DMS 273 (cell line): Measurements from ENCODE around the gene MKNK2.
A peak's percentile ranks its signal among the peaks of the same experiment; 100 is the strongest.
"Not testable (repeated sequence)": the region's sequence is repeated elsewhere in the genome, so short reads cannot be mapped to it uniquely, and the experiment has no call there.

ENCODE experiments used
- DNase-seq: peaks from one replicate; lab custom pipeline; 2025; ENCODE audit not compliant: unreplicated experiment; lab: John Stamatoyannopoulos, UW

Gene MKNK2

DNA sequence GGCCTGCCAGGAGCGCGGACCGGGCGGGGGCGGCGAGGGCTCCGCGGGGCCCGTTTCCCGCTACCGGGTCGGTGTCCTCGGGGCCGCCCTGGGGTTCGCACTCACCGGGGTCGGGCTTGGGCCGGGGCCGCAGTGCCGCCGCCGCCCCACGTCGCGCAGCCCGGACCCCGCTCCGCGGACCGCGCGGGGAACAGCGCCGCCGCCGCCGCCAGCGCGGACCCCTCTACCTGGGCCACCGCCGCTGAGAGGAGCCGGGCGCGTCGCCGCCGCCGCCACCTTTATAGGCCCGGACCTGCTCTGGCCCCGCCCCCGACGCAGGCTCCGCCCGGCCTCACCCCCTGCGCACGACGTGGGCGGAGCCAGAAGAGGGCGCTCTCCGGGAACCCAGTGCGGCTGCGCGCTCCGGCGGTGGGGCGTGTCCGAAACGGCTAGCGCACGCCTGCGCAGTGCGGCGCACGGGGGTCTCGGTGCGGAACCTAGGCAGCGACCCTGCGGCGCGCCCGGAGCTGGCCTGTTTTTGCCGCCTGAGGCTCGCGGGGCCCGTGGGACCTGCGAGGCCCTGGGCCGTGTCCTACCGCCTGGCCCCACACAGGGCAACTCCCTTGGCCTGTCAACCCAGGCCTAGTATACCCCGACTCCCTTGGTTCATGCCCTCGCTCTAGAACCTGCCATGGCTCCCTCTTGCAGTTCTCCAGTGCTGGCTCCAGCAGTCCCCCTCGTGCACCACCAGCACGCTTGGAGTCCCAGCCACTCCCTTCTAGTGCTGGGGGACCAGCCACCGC, at the start of gene MKNK2:
TSS of gene MKNK2 (minus strand) at position 254 of the 782 bp plus-strand sequence. CDS start 393 bp downstream, outside the sequence.
- peak; percentile 95 for DNase-seq

DNA sequence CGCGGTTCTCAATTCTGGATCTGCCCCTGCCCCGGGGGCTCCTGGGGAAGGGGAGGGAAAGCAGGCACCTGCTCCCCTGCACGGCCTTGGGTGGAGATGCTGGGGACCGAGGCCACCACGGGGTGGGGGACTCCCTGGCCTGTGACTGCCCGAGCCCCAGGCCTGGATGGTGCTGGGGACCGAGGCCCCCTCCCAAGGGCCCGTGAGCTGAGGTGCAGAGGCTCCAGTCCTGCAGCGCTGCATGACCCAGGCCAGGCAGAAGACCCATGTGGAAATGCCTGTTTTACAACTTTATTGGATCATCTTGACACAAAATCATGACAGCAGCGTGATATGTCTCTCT, 49.6 kb upstream of the MKNK2 start:
- DNase-seq: no peak

DNA sequence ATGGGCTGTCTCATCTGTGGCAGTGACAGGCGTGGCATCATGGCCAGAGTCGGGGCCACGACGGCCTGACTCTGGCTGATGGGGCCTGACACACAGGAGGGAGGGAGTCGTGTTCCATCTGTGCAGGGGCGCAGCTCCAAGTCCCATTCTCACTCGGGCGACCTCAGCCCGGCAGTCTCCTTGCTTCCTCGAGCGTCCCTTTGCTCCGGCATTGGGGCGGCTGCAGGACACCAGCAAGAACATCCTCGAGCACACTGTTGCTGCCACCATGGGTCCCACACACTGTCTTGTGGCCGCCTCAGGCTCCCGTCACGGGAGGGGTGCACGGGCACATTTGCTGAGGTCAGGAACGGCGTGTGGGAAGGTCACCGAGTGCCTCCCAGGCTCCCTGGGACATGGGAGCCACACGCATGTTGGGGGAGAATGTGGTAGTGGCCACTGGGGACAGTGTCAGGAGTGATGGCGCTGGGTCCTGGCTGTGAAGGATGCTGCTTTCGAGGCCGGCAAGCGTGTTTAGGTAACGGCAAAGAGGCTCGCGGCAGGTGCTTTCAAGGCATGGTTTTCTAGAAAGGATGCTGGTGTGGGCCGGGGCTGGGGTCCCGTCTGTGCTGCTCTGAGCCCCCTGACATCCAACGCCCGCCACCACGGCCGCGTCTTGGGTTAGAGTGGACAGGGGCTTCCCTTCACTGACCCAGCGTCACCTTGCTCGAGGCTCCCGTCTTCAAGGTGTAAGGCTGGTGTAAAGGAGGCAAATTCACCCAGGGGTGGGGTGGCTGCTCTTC, 49.1 kb upstream of the MKNK2 start:
- DNase-seq: no peak

DNA sequence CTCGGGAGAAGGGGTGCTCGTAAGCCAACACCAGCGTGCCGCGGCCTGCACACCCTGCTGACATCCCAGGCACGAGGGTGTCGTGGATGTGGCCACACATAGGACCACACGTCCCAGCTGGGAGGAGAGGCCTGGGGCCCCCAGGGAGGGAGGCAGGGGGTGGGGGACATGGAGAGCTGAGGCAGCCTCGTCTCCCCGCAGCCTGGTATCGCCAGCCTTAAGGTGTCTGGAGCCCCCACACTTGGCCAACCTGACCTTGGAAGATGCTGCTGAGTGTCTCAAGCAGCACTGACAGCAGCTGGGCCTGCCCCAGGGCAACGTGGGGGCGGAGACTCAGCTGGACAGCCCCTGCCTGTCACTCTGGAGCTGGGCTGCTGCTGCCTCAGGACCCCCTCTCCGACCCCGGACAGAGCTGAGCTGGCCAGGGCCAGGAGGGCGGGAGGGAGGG, 48.0 kb upstream of the MKNK2 start:
- DNase-seq: no peak

DNA sequence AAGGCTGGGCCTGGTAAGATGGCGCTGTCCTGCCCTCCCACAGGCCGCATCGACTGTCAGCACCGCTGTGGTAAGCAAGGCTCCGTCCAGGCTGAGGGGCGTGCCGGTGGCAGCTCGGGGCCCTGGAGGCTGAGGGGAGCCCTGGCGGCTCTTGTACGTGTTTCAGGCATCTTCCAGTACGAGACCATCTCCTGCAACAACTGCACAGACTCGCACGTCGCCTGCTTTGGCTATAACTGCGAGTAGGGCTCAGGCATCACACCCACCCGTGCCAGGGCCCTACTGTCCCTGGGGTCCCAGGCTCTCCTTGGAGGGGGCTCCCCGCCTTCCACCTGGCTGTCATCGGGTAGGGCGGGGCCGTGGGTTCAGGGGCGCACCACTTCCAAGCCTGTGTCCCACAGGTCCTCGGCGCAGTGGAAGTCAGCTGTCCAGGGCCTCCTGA, 46.9 kb upstream of the MKNK2 start:
- peak; percentile 49 for DNase-seq

DNA sequence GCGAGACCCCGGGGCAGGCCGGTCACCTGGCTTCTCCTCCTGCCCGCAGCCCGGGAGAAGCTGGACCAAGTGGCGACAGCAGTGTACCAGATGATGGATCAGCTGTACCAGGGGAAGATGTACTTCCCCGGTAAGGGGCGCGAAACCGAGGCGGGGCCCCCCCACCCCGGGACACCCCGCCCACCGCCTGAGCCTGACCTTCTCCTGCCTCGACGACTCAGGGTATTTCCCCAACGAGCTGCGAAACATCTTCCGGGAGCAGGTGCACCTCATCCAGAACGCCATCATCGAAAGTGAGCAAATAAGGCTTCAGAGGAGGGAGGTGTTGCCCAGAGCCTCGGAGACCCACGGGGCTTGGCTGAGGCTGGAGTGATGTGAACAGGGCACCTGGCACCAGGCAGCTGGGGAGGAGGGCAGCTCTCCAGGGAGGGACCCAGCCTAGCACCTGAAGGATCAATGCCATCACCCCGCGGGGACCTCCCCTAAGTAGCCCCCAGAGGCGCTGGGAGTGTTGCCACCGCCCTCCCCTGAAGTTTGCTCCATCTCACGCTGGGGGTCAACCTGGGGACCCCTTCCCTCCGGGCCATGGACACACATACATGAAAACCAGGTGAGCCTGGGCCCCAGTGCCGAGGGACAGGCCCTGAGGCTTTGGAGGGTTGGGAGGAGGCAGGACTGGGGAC, 46.3 kb upstream of the MKNK2 start:
- DNase-seq: peak; percentile 58

DNA sequence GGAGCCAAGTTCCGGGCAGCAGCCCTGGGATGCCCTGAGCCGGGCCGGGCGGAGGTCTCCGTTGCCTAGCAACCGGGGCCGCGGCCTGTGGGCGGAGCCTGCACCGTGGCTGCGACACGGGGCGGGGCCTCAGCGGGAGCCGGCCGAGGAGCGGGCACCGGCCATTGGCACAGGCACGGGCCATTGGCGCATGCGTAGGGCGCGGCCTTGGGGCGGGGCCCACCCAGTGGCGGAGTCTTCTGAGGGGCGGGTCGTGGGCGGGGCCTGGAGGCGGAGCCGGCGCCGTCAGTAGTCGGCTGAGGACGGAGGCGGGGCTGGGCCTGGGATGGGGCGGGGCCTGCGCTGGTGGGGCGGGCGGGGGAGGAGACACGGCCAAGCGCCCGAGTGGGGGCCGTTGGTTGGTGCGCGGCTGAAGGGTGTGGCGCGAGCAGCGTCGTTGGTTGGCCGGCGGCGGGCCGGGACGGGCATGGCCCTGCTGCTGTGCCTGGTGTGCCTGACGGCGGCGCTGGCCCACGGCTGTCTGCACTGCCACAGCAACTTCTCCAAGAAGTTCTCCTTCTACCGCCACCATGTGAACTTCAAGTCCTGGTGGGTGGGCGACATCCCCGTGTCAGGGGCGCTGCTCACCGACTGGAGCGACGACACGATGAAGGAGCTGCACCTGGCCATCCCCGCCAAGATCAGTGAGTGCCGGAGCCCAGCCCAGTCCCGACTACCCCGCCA, 45.6 kb upstream of the MKNK2 start, which contains the start of gene IZUMO4:
TSS of gene IZUMO4 (plus strand) at position 436 of the 723 bp plus-strand sequence. CDS start at position 467, 31 bp downstream.
- DNase-seq: peak; percentile 99

DNA sequence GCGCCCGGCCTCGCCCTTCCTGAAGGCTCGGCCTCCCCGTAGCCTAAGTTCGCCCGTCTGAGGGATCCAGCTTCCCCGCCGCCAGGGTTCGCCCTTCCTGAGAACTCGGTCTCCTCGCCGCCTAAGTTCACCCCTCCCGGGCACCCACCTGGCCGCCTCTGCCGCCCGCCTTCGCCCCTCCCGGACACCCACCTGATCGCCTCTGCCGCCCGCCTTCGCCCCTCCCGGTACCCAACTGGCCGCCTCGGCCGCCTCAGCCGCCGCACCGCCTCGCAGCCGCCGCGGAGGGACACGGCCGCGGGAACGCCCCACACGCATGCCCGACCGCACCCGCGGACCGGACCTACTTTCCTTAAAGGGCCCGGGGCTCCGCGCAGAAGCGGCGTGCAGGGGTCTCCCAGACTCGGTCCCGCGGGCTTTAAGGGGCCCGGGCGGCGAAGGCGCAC, 45.0 kb upstream of the MKNK2 start, which contains the start of gene MOB3A:
TSS of gene MOB3A (minus strand) at position 293 of the 446 bp plus-strand sequence. CDS start 17,766 bp downstream, outside the sequence.
- peak; percentile 99 for DNase-seq

DNA sequence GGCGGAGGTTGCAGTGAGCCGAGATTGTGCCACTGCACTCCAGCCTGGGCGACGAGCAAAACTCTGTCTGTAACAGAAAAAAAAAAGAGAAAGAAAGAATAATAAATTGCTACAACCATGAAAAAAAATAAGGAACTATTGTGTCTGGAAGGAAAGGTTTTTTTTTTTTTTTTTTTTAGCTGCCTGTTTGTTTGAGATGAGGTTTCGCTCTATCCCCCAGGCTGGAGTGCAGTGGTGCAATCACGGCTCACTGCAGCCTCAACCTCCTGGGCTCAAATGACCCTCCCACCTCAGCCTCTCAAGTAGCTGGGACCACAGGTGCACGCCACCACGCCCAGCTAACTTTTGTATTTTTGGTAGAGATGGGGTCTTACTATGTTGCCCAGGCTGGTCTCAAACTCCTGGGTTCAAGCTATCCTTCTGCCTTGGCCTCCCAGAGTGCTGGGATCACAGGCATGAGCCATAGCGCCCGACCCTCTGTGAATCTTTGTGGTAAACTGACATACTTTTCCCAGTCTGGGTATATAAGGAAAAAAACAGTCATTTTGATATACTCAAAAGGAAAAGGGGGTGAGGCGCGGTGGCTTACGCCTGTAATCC, 41.0 kb upstream of the MKNK2 start:
- DNase-seq: not testable (repeated sequence)

DNA sequence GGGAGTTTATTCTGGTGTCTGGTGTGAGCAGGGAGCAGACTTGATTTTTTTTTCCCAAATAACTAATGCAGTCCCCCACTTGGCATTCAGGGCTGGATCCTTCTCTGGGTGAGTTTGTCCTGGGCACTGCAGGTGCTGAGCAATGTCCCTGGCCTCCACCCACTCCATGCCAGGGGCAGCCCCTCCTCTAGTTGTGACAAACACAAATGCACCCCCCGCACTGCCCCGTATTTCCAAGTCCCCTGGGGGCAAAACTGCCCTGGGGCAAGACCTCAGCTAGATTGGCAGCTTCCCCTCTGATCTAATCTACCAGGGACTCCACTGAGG, 38.6 kb upstream of the MKNK2 start:
- no peak for DNase-seq

DNA sequence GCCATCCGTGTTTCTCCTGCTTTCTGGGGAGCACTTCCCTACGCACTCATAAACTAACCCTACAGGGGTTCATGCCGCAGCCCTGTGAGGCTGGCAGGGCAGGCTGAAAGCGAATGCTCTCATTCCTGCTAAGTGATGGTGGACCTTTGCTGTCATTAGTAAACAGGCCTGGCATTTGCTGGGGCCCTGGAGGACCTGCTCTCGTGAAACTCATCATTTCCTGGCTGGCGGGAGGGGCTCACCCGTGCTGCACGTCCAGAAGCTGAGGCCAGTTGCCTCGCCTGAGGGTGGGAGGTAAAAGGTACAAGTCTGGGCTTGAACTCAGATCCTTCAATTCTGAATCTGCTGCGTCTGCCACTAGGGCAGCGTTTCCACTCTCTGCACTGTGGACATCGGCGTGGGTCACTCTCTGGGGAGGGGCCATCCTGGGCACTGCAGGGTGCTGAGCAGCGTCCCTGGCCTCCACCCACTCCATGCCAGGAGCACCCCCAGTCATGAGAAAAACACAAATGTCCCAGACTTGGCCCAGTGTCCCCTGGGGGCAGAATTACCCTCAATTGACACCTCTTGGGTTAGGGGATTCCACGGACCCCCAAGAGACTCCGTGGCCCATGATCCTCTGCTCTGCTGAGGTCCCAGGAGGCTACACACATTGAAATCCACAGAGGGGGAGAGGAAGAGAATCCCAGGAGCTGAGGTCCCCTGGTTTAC, 38.1 kb upstream of the MKNK2 start:
- no peak for DNase-seq

DNA sequence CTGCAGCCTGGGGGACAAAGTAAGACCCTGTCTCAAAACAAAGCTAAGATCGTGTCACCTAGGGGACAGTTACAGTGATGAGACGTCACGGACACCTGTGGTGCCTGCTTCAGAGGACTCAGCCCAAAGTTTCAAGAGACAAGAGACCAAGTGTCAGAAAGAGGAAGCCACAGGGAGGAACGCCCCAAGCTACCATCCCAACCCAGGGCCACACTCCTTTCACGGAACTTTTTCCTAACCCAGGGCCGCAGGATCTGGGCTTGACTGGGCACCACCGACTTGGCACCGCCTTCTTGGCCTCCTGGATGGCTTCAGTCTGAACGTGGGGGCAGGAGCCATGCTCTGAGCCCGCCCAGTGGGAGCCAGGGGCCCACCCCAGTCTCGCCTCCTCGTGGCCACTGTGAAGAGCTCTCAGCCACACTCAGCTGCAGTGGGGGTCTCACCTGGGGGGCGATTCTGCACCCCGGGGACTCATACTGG, 36.6 kb upstream of the MKNK2 start:
- no peak for DNase-seq

DNA sequence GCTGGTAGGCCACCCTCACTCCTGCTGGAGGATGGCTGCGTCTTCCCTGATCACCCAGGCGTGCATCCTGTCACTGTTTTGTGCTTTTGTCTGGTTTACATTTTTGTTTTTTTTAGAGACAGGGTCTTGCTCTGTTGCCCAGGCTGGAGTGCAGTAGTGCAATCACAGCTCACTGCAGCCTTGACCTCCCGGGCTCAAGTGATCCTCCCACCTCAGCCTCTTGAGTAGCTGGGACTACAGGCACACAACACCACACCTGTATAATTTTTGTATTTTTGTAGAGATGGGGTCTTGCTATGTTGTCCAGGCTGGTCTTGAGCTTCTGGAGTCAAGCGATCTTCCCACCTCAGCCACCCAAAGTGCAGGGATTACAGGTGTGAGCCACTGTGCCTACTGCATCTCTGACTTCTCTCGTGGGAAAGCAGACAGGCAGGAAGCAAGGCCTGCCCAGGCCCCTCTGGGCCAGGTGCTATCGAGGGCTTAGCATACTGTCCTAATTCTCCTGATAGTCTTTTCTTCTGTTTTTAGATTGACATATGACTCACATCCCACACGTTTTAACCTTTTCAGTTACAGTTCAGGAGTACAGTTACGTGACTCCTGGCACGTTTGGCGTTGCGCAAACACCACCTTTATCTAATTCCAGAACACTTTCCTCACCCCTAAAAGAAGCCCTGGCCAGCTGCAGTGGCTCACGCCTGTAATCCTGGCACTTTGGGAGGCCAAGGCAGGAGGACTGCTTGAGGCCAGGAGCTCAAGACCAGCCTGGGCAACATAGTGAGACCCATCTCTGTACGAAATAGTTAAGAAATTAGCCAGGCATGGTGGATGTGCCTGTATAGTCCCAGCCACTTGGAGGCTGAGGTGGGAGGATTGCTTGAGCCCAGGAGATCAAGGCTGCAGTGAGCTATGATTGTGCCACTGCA, 35.9 kb upstream of the MKNK2 start:
- not testable (repeated sequence) for DNase-seq

DNA sequence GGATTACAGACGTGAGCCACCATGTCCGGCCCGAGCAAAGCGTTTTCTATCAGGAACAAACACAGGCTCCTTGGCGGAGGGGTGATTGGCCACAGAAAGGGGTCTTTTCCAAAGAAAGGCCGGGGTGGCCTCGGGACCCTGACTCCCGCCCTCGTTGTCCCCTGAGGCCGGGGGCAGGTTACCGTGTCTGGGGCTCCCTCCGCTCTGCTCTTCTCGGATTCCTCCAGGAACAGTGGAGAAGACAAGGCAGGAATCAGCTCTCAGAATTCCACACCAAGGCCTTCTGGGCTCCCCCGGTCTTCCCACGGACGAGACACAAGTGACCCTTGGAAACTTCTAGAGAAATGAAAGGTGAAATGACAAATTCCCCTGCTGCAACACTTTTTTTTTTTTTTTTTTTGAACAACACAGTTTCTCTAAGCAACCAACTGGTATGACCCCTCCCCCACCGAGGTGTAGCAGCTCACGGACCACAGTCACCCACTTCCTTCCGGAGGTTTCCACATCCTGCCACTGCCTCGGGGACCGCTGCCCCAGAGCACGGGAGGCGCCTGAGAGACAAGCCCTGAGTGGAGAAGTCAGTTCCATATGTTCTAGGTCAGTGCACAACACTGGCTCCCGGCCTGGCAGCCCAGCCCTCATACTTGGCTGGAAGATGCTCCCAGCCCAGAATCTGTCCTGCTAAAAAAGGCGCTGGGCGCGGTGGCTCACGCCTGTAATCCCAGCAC, 34.1 kb upstream of the MKNK2 start:
- DNase-seq: no peak

DNA sequence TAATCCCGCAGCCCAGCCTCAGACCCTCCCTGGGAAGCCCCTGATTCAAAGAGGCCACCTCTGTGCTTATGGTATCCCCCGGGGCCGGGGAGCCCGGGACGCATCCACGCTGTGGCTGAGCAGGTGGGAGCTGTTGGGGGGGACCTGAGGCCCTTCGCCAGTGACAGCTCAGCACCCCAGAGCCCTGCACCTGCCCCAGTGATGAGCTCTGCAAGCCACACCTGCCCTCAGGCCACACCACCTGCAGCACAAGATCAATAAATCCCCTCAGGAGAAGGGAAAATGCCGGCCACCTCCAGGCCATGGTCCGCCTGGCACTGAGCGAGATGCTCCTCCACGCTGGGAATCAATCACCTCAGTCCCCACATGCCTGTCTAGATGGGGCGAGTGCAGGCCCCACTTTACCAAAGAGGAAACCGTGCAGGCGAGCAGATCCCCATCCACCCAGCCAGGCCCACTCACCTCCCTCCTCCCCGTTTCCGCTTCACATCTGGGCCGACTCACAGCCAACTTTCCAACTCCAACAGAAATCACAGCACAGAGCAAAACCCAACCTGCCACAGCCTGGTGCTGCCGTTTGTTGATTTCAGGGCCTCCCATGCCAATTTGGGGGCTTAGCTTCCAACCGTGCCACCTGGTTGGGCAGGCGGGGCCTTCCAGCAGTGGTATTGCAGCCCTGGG, 32.3 kb upstream of the MKNK2 start:
- DNase-seq: no peak

DNA sequence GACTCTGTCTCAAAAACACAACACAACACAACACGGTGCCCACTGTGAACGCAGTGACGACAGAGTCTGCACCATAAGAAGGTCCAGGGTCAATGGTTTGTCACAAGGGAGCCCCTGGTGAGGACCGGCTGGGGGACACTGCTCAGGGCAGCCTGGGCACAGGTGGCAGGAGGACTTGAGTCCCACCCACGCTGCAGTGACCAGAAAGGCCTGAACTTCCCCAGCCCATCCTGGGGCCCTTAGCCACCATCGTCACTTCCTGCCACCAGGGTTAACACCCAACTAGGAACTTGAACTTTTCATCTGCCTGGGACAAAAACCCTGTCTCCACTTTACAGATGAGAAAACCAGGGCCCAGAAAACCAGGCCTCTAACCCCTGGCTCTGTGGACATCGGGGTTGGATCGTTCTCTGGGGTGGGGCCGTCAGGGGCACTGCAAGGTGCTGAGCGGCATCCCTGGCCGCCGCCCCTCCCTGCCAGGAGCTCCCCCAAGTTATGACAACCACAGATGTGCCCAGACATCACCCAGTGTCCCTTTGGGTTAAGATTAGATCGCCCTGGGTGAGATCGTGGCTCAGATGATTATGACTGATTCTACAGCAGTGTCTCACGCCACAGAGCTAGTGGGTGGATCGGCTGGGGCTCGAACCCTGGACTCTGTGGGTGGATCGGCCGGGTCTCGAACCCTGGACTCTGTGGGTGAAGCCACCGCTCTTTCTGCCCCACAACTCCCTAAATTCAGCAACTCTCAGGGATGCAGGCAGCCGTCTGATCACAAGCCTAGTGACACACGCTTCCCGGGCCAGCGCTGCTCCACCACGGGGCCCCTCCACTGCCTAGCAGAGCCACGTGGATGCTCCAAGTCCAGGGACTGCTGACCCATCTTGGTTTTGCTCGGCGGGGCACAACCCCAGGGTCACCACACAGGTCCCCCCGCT, 31.1 kb upstream of the MKNK2 start:
- DNase-seq: no peak
